GM18505 (cell line): ENCODE results near the gene DNAJB5.

Experiments used
- ATAC-seq: cut with Tn5 transposase; IDR thresholded peaks from one replicate; pipeline ENCODE4 v1.9.1; 2021; ENCODE audit not compliant: unreplicated experiment
- POLR2A ChIP-seq: IDR thresholded peaks from 4 replicates; pipeline ENCODE4 v1.6.1; 2011; ENCODE audit warnings: borderline replicate concordance; ENCODE audit not compliant: insufficient read depth, insufficient read length; ENCODE audit errors: extremely low read depth

Gene DNAJB5

DNA sequence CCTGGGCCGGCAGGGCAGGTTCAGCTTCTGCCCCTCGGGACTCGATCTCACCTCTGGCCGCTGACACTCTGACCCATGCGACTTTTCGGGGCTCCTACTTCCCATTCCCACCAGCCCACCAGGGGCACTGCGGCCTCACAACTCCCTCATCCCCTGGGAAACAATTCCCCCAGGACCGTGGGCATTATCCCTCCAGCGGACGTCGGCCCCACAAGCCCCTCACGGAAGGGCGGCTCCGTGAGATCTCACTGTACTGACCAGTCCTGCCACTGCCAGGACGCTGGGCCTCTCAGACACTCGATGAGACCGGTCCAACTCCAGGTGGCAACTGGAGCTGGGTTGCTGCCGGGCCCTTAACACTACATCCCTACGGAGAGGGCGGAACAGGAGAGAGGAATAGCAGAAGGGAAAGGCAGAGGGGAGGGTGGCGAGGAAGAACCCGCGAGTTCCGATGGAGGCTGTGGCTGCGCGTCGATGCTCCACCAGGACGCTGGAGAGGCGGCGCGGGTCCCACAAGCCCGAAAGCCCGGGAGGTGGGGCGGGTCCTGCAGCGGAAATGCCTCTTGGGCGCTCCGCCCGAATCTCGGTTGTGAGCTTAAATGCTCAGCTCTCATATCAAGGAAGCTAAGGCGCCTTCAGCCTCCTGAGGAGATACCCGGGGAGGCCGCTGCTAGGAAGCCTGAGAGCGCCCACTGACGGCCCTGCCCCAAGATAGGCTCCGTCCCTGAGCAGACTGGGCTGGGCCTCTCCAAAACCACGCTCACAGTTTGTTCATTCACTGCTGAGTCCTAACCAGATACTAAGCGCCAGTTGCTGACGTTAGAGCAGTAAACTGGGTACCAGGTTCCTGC lies 46.5 kb downstream of the DNAJB5 start:
- peak; percentile 40 for TF ChIP-seq POLR2A
- no peak for ATAC-seq

DNA sequence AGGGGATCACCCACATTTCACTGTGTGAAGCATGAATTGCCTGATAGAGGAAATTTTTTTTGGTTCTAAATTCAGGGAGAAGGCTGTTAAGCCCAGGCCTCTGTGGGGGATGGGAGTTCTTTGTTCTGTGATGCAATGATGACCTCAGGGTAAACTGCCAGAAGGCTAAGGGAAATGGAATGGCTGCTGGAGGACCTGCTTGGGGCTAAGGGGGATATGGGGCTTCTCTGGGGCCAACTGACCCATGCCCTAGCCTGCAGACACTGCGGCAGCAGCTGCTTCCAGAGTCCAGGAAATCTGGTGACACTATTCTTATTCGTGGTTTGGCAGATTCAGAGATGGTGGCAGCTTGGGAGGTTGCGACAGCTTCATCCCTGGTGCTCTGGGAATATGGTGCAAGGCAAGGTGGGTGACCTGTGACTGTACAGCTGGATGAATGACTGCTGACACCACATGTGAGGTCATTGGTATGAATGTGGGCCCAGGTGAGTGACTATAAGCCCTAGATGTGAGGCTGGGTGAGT lies 52.6 kb downstream of the DNAJB5 start:
- no peak for TF ChIP-seq POLR2A
- ATAC-seq: no peak

GRCh38 chr9:35042891-35043545 lies 53.5 kb downstream of the DNAJB5 start:
- no peak for ATAC-seq
- no peak for TF ChIP-seq POLR2A

- no peak for TF ChIP-seq POLR2A
- no peak for ATAC-seq
Observed at GRCh38 chr9:35044071-35044470, 54.5 kb downstream of the DNAJB5 start.
